Tibial nerve (tissue), 3 donors: Measurements from ENCODE around the gene TNFRSF21.

Experiments used
- POLR2A ChIP-seq, 2 donors: fragments of 450-650 bp; IDR thresholded peaks; one replicate each; pipeline ENCODE4 v1.6.1; 2017; ENCODE audit warnings: antibody characterized with exemption in 2 of 2, mild to moderate bottlenecking in 2 of 2, moderate library complexity in 2 of 2
- TF ChIP-seq, protein P1 (sequence below), 5 experiments: fragments of 200-600 bp in 3 of 5; fragments of 450-650 bp in 2 of 5; sonication (generic) in 3 of 5; IDR thresholded peaks; one replicate each; pipeline ENCODE4 v1.5.1; 2016 to 2019; ENCODE audit warnings: antibody characterized with exemption in 5 of 5, mild to moderate bottlenecking in 3 of 5, moderate library complexity in 2 of 5

GRCh38 chr6:47307362-47308197 lies 2.1 kb downstream of the TNFRSF21 start:
- TF ChIP-seq, protein P1, sequence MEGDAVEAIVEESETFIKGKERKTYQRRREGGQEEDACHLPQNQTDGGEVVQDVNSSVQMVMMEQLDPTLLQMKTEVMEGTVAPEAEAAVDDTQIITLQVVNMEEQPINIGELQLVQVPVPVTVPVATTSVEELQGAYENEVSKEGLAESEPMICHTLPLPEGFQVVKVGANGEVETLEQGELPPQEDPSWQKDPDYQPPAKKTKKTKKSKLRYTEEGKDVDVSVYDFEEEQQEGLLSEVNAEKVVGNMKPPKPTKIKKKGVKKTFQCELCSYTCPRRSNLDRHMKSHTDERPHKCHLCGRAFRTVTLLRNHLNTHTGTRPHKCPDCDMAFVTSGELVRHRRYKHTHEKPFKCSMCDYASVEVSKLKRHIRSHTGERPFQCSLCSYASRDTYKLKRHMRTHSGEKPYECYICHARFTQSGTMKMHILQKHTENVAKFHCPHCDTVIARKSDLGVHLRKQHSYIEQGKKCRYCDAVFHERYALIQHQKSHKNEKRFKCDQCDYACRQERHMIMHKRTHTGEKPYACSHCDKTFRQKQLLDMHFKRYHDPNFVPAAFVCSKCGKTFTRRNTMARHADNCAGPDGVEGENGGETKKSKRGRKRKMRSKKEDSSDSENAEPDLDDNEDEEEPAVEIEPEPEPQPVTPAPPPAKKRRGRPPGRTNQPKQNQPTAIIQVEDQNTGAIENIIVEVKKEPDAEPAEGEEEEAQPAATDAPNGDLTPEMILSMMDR (IDR thresholded peaks at IDR 0.05): no peak
- no peak for TF ChIP-seq POLR2A (IDR thresholded peaks at IDR 0.05)
